SK-N-DZ (cell line): Measurements from ENCODE around the gene DCC.

Source experiments
- DNase-seq: peaks from one replicate; pipeline ENCODE4 v3.0.0-alpha.2; 2015; ENCODE audit warnings: low spot score

Gene DCC

DNA sequence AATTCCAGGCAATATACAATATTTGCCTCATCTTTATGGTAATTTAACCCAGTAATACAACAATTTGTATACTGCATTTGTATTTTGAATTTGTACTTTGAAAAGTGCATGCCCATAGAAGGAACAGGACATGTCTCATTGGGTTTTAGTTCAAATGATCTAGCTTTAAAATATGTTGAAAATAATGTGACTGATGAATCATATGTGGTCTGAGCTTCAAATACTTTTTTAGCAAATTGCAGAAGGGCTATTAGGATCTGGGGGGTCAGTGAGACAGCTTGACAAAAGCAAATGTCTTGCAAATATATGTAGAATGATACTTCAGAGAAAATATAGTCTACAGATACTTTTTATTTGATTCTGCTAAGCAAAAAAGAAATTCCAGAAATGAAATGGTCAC lies 248.9 kb downstream of the DCC start:
- DNase-seq, result no peak

DNA sequence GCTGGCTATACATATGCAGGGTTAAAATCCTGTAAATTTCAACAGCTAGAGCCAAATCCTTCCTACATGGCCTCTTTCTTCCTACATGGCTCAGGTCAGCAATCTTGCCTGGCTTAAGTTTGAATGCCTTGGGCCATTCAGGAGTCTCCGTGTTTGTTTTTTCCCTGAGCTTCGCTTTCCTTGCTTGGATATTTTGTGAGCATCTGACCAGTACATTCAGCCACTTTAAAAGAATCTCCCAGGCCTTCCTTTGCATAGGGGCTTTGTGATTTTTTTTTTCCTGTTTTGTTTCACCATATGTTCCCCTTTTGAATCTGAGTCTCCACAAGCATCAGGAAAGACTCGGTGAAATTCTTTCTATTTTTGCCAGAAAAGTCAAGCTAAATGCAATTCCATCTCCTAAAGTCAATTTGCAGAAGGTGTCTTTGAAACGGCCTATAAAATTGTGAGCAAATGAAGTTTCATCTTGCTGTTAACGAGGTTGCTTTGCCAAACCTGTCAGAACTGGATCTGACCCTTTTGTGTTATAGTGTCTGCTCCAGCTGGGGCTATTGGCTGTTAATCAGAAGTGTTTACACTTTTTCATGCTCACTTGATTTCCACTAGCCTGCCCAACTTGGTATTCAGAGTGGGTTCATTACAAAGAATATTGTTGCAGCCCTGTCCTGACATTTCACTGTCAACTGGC lies 256.9 kb downstream of the DCC start:
- DNase-seq, result no peak

DNA sequence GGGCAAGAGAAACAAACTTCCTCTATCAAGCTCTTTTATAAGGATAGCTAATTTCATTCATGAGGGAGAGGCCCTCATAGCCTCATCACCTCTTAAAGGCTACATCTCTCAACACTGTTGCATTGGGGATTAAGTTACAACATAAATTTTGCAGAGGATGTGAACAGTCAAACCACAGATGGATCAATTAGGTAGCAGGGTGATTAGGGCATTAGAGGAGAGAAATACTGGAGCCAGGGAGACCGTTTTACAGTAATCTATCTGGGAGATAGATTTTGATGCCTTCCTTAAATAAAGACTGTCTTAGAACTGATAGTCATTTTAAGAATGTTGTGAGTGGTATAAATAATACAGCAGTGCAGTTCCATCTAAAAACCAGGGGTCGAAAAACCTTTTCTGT lies 258.9 kb downstream of the DCC start:
- no peak for DNase-seq

GRCh38 chr18:52602820-52603219 lies 262.8 kb downstream of the DCC start:
- no peak for DNase-seq

DNA sequence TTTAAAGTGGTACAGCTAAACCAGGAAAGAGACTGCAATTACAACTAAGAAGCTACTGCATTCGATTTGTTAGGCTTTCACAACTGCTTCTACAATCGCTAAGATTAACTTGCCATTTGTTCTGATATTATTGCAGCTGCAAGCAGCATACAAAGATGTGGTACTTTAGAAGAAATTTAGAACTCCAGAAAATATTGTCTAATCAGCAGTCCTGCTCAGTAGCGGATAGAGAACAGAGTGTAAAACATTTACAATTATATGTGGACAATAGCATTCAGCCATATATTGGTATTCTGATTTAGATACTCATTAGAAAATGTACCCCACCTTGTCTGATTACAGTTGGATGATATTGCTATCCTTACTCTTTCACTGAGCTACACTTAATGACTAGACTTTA lies 265.3 kb downstream of the DCC start:
- DNase-seq, result no peak

DNA sequence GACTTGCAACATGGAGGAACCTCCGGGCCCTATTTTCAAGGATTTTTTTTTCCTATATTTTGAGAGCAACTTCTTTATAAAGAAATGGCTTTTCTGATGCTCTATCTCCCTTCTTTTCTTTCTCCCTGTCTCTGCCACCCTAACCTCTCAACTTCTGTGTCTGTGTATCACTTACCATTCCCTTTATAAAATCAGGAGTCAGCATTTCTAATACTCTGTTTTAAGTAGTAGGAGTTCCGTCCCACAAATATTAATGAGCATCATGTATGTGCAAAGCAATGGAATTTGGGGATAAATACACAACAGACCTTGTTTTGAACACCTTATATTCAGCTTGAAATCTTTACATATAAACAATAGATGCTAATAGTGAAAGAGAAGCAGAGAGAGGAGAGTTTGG lies 268.0 kb downstream of the DCC start:
- no peak for DNase-seq

DNA sequence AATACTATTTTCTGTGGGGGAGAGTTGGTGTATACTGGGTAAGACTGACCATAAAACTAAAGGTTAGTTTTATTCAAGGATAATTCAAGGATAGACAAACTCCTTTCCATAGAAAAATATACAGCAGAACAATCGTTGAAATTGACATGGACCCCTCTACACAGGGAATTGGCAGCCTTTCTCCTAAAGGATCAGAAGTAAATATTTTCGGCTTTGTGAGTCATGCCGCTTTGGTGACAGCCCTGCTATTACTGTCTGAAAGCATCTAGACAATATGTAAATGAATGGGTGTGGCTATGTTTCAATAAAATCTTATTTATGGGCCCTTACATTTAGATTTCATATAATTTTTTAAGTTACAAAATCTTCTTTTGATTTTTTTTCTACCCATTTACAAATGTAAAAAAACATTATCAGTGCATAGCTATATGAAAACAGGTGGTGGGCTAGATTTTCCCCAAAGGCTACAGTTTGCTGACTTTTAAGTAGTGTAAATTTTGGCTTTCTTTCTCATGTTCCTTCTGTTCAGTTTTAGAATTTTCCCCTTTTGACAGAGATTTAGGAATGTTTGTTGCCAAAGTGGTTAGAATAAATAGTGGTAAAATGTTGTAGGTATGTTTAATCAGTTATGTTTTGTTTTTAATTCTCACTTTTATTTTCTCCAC lies 270.6 kb downstream of the DCC start:
- no peak for DNase-seq

GRCh38 chr18:52612406-52612805 lies 272.4 kb downstream of the DCC start:
- DNase-seq, result no peak

GRCh38 chr18:52615321-52615720 lies 275.3 kb downstream of the DCC start:
- DNase-seq, result no peak

DNA sequence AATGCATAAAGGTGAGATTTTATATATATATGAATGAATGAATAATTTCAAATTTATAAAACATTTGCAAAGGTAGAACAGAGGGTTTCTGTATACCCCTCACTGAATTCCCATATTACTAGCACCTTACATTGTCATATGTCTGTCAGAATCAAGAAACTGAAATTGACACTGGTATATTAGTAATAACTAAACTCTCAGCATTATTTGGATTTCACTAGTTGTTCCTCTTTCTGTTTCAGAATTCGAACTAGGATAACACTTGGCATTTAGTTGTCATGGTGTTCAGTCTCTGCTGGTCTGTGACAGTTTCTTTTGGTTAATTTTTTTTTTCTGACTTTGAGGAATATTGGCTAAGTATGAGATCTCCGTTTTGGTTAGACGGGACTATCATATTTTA lies 275.9 kb downstream of the DCC start:
- no peak for DNase-seq

- no peak for DNase-seq
Measured at GRCh38 chr18:52617931-52618330, 277.9 kb downstream of the DCC start.

DNA sequence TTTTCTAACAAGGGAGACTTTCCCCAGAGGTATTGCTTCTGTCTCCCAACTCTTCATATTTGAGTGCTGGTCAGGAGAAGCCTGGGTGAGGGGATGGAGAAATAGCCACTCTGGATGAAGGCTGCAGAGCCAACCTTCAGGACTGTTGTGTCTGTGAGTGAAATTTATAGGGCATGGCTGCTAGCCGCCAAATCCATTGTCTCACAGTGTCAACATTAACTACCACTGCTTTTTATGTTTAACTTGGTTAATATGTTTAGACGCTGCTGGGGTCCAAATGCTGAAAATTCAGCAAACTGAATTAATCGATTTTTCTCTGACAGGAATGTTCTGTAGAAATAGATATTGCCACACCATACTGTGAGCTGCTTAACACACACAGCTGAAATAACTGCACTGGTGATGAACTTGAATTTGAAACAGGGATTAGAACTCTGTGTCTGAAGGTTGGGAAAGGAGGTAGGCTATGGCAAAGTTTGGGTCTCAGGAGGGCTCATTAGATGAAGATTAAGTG lies 281.0 kb downstream of the DCC start:
- no peak for DNase-seq

GRCh38 chr18:52624702-52625101 lies 284.7 kb downstream of the DCC start:
- no peak for DNase-seq

GRCh38 chr18:52636536-52636935 lies 296.5 kb downstream of the DCC start:
- peak; percentile 53 for DNase-seq

- no peak for DNase-seq
Measured at GRCh38 chr18:52648201-52648600, 308.2 kb downstream of the DCC start.

DNA sequence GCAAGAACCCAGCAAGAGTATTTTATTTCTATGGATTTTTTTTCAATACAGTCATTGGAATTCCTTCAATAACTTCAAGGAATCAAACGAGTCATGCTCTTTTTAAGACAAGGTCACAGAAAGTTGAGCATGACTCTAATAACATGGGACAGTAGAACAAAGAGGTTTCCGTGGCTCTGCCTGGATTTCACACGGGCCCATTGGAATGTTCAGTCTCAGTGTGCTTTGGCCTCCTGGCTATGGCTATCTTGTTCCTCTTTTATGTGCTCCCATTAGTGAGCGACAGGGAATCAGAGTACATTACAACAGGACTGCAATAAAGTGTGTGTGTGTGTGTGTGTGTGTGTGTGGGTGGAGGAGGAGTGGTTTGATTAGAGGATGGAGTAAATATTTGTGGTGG lies 312.4 kb downstream of the DCC start:
- no peak for DNase-seq

DNA sequence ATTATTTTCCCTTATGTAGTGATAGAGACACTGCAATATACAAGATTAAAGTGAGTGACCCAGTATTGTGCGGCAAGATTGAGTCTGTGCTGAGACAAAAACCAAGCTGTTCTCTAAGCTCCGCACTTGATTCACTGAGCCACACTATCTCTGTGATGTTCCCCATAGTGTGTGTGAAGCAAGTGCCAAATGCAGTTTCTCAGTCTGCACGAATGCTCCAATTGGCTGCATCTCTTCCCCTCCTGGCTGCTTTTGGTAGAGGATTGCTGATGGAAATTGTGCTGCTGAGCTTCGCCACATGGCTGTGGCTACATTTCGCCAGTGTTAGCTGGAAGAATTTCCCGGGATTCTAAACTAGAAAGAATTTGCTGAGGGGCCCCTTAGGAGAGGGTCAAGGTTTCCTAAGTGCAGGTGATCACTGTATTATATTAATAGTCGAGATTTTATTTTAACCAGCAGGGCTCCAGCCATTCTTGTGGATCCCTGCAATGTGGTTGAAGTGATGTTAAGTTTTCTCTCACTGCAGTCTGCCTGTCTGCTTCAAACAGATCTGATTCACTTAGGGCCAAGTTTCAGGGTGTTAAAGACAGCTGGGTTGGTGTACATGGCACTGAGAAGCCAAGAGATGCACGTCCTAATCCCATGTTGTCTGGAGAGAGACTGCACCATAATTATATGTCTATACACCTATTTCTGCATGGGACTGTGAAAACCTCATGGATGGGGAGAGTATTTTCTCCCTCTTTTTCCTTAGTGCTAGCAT lies 317.2 kb downstream of the DCC start:
- DNase-seq, result no peak

DNA sequence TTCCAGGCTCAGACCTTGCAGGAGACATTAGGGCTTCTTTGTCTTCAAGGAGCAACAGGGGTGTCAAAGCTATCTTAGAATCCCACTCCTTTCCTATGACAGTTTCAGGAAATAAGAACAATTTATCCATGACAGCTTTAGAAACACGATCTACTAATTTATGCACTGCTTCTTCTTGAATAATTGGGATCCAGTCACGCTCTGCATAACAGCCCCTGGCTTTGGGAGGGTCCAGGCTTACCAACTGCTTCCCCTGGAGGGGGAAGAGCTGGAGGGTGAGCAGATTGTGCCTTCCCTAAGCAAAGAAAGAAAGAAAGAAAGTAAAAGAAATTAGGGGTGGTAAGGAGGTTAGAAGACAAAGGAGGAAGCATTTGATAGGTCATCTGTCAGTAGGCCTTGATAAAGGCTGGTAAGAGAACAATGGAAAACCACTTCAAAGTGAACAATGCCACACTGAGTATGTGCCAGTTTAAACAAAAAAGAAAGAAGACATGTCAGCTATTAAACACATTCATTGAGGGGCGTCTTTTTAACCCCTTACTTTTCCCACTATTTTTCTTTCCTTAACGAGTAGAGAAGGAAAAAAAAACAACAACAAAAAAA lies 327.6 kb downstream of the DCC start:
- no peak for DNase-seq

GRCh38 chr18:52670896-52671295 lies 330.9 kb downstream of the DCC start:
- no peak for DNase-seq

- no peak for DNase-seq
Measured at GRCh38 chr18:52678034-52678433, 338.0 kb downstream of the DCC start.

GRCh38 chr18:52678551-52678950 lies 338.6 kb downstream of the DCC start:
- DNase-seq, result no peak

GRCh38 chr18:52679354-52679753 lies 339.4 kb downstream of the DCC start:
- DNase-seq, result no peak
